K562 (cell line): ENCODE results near the gene CYP2C18. TPM values are rescaled to one million over a fixed set of nuclear protein-coding genes. Genes with fewer than 3 reads are reported as not detected.

ENCODE experiments used
- ATAC-seq: fragments of 200-7000 bp; cut with Tn5 transposase; 3 replicates; pipeline ENCODE4 v1.9.1; 2020; ENCODE audit warnings: moderate library complexity
- BruUV-seq: library from RNA; stranded (reverse); fragments of 400-500 nt; replicated peaks from 2 replicates; lab custom pipeline; 2021; lab: Mats Ljungman, UMichigan
- CTCF ChIA-PET: fragments of 300-600 bp; formaldehyde crosslinking; extraction: SDS; loops from one replicate; lab custom pipeline; 2021; ENCODE audit warnings: low intra/inter-chr PET ratio; lab: Yijun Ruan, JAX
- POLR2A ChIA-PET: fragments of 300-600, 350-650 bp; sonication (Branson Sonifier 250); formaldehyde crosslinking; extraction: SDS; loops from one replicate; lab custom pipeline; 2021; ENCODE audit warnings: antibody characterized with exemption, inconsistent platforms; lab: Yijun Ruan, JAX
- DNase-seq, 4 experiments: peaks; one replicate each; pipeline versions ENCODE4 v3.0.0 to v3.0.0-alpha.2; 2011 to 2018; ENCODE audit warnings: low spot score in 3 of 4, mixed read lengths in 3 of 4; ENCODE audit errors: extremely low read depth in 1 of 4
- FAIRE-seq: peaks from 2 replicates; lab custom pipeline; 2011; peaks lifted over from hg19 to GRCh38; lab: Jason Lieb, UNC
- H2AFZ ChIP-seq: 2 replicates; pipeline ENCODE4 v1.6.0; 2011; ENCODE audit warnings: low read depth, low read length, control low read depth, inconsistent platforms
- H3K27ac ChIP-seq: fragments of 200-600 bp; 3 replicates; pipeline ENCODE4 v1.8.0; 2011; ENCODE audit warnings: low read depth, mild to moderate bottlenecking, control low read depth, inconsistent platforms, low read length, moderate library complexity, mixed read lengths; ENCODE audit errors: extremely low read depth
- H3K27me3 ChIP-seq, 2 experiments: fragments of 300-600 bp in 1 of 2; 2 replicates in 1 of 2; 3 replicates in 1 of 2; pipeline versions ENCODE4 v1.6.0 to v1.8.0; 2011; ENCODE audit warnings: inconsistent platforms in 2 of 2, low read length in 2 of 2, mild to moderate bottlenecking in 1 of 2, mixed read lengths in 1 of 2, moderate library complexity in 1 of 2; ENCODE audit not compliant: control insufficient read depth in 2 of 2, insufficient read depth in 2 of 2
- H3K36me3 ChIP-seq: fragments of 300-600 bp; 3 replicates; pipeline ENCODE4 v1.8.0; 2011; ENCODE audit warnings: mild to moderate bottlenecking, low read length, inconsistent platforms; ENCODE audit not compliant: control insufficient read depth, insufficient read depth
- H3K4me1 ChIP-seq, 2 experiments: fragments of 200-600 bp in 1 of 2; replicated peaks in 1 of 2; 2 replicates in 1 of 2; 3 replicates in 1 of 2; pipeline versions ENCODE4 v1.5.1 to v1.8.0; 2011; ENCODE audit warnings: inconsistent platforms in 2 of 2, low read length in 2 of 2, mild to moderate bottlenecking in 1 of 2, mixed read lengths in 1 of 2, moderate library complexity in 1 of 2; ENCODE audit not compliant: control insufficient read depth in 2 of 2, insufficient read depth in 2 of 2
- H3K4me2 ChIP-seq: 2 replicates; pipeline ENCODE4 v1.6.1; 2011; ENCODE audit warnings: low read length, control low read depth, inconsistent platforms, mixed read lengths; ENCODE audit not compliant: insufficient read depth
- H3K4me3 ChIP-seq: fragments of 200-600 bp; sonication (generic), shearing (Covaris generic); 2 replicates; pipeline ENCODE4 v1.5.1; 2016; ENCODE audit warnings: control low read depth, inconsistent platforms
- H3K79me2 ChIP-seq: fragments of 200-600 bp; 3 replicates; pipeline ENCODE4 v1.8.0; 2011; ENCODE audit warnings: low read length, inconsistent platforms; ENCODE audit not compliant: control insufficient read depth, insufficient read depth
- H3K9ac ChIP-seq, 2 experiments: 2 replicates each; pipeline versions ENCODE4 v1.6.0 to v1.6.1; 2011; ENCODE audit warnings: low read depth in 2 of 2, low read length in 2 of 2, control low read depth in 1 of 2, inconsistent platforms in 1 of 2, mild to moderate bottlenecking in 1 of 2, mixed read lengths in 1 of 2; ENCODE audit not compliant: insufficient read depth in 1 of 2
- H3K9me1 ChIP-seq: one replicate; pipeline ENCODE4 v1.6.0; 2011; ENCODE audit warnings: inconsistent platforms, mild to moderate bottlenecking, low read length, moderate library complexity; ENCODE audit not compliant: control insufficient read depth, insufficient read depth
- H3K9me3 ChIP-seq: replicated peaks from 2 replicates; pipeline ENCODE4 v1.5.1; 2011; ENCODE audit warnings: low read depth, low read length, inconsistent platforms; ENCODE audit not compliant: control insufficient read depth, insufficient read depth
- H4K20me1 ChIP-seq: replicated peaks from 2 replicates; pipeline ENCODE4 v1.6.1; 2011; ENCODE audit warnings: low read length, inconsistent platforms, mixed read lengths; ENCODE audit not compliant: control insufficient read depth, insufficient read depth
- FOXO4 ChIP-seq: fragments of 450-650 bp; formaldehyde crosslinking; IDR thresholded peaks from 2 replicates; pipeline ENCODE4 v1.4.0; 2020; ENCODE audit warnings: mild to moderate bottlenecking, moderate library complexity
- HINFP ChIP-seq: fragments of 450-650 bp; conservative IDR thresholded peaks from 2 replicates; pipeline ENCODE4 v1.6.1; 2016; ENCODE audit warnings: missing genetic modification characterization, low read depth, mild to moderate bottlenecking, control low read depth, missing compliant biosample characterization
- HNRNPL ChIP-seq: fragments of 200-400 bp; formaldehyde crosslinking; IDR thresholded peaks from 2 replicates; pipeline ENCODE4 v1.6.1; 2017; ENCODE audit warnings: low read depth, mild to moderate bottlenecking, low read length
- HSF4 ChIP-seq: fragments of 250-450 bp; sonication (Bioruptor Pico); IDR thresholded peaks from 2 replicates; pipeline ENCODE4 v2.1.2; 2022; ENCODE audit warnings: mild to moderate bottlenecking, moderate library complexity, borderline replicate concordance
- ZKSCAN1 ChIP-seq: fragments of 150-350 bp; IDR thresholded peaks from 2 replicates; pipeline ENCODE4 v1.6.1; 2016; ENCODE audit warnings: low read depth, low read length
- ZNF655 ChIP-seq: fragments of 250-450 bp; sonication (Bioruptor Pico); IDR thresholded peaks from 2 replicates; pipeline ENCODE4 v1.5.0; 2021
- WGBS: fragments of 100-300 bp; shearing (Covaris generic); methylation state at CpG from one replicate; pipeline ENCODE4 v1.1.6; 2016; ENCODE audit warnings: low coverage, mixed read lengths; ENCODE audit not compliant: insufficient coverage; ENCODE audit errors: missing lambda C conversion rate; 5-methylcytosine and 5-hydroxymethylcytosine counted together
- in situ Hi-C: fragments of 300-500 bp; cut with MboI; formaldehyde crosslinking; loops from 4 replicates; pipeline ENCODE4 v1.15.0; 2018; ENCODE audit warnings: inconsistent platforms, mixed read lengths
- intact Hi-C: fragments of 100-400 bp; cut with micrococcal nuclease; formaldehyde crosslinking; loops from 2 replicates; pipeline ENCODE4 v1.14.2; 2022
- polyA plus RNA-seq, 8 experiments: library from polyadenylated mRNA; depleted of rRNA in 4 of 8; stranded (reverse) in 5 of 8; unstranded in 3 of 8; fragments of >200 nt; fragmentation: Nextera tagmentation in 2 of 8; fragmentation: Illumina TruSeq in 1 of 8; extraction: Ambion mirVana in 2 of 8; extraction: Trizol in 1 of 8; gene quantifications; 2 replicates each; pipeline versions ENCODE4 v1.2.1 to v1.2.3, GENCODE V29; 2011 to 2014; ENCODE audit warnings: inconsistent platforms in 1 of 8, missing spikeins in 1 of 8
- total RNA-seq, 7 experiments: library from RNA; depleted of rRNA in 6 of 7; stranded (reverse); fragments of >200 nt in 6 of 7; fragmentation: Illumina TruSeq in 2 of 7; extraction: Trizol in 2 of 7; gene quantifications; 2 replicates each; pipeline versions ENCODE4 v1.2.1 to v1.2.3, GENCODE V29; 2011 to 2021; ENCODE audit warnings: low replicate concordance in 1 of 7
- TF ChIP-seq, protein P1 (sequence below): fragments of 250-450 bp; sonication (Bioruptor Pico); IDR thresholded peaks from 2 replicates; pipeline ENCODE4 v1.6.1; 2021; ENCODE audit warnings: mild to moderate bottlenecking

CYP2C18 gene
- total and polyA plus RNA-seq, 9 of the 15 experiments (the other 6 are each of a cell fraction or from before 2014, with no cell fraction given), result not detected

GRCh38 chr10:94757916-94758315 lies 74.4 kb downstream of the CYP2C18 start:
- ATAC-seq (no peak), DNase-seq (no peak), FAIRE-seq (no peak)
- POLR2A ChIA-PET, result no interaction called here
- 0% methylated on average over 2 of the region's 2 CpGs for WGBS
- Histone ChIP-seq H3K79me2 (no peaks in the 10 kb centered on the region), H3K27ac (no peak overlapping the region), H4K20me1 (no peaks in the 10 kb centered on the region), H3K9me3 (no peaks in the 10 kb centered on the region), H3K4me1 (no peaks in the 10 kb centered on the region), H3K27me3 (no peaks in the 10 kb centered on the region)
- in situ Hi-C loops, result no loop called here
- BruUV-seq, result no TSS peak
- intact Hi-C loops, result no loop called here
- TF ChIP-seq HINFP (no peak), ZKSCAN1 (no peak), HNRNPL (no peak)
- TF ChIP-seq, all 486 proteins: peak for 0
- Histone ChIP-seq H3K9ac (no peak overlapping the region), H3K36me3 (no peaks in the 10 kb centered on the region), H3K9me1 (no peaks in the 10 kb centered on the region), H3K4me3 (no peak overlapping the region), H3K4me2 (no peak overlapping the region), H2AFZ (no peak overlapping the region)
- CTCF ChIA-PET, result no interaction called here

- no peak for ATAC-seq
- Histone ChIP-seq H3K27me3 (no peaks in the 10 kb centered on the region), H3K4me2 (no peak overlapping the region), H3K36me3 (no peaks in the 10 kb centered on the region), H3K4me3 (no peak overlapping the region), H3K9ac (no peak overlapping the region), H2AFZ (no peak overlapping the region), H3K9me3 (no peaks in the 10 kb centered on the region), H4K20me1 (no peaks in the 10 kb centered on the region), H3K9me1 (no peaks in the 10 kb centered on the region), H3K4me1 (no peaks in the 10 kb centered on the region), H3K79me2 (no peaks in the 10 kb centered on the region), H3K27ac (no peak overlapping the region)
- BruUV-seq, result no TSS peak
- no peak for FAIRE-seq
- POLR2A ChIA-PET, result no interaction called here
- TF ChIP-seq HSF4 (CRISPR knock-in tag) (no peak), FOXO4 (no peak), ZNF655 (CRISPR knock-in tag) (no peak)
- TF ChIP-seq, protein P1, sequence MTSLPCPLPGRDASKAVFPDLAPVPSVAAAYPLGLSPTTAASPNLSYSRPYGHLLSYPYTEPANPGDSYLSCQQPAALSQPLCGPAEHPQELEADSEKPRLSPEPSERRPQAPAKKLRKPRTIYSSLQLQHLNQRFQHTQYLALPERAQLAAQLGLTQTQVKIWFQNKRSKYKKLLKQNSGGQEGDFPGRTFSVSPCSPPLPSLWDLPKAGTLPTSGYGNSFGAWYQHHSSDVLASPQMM (CRISPR knock-in tag), result no peak
- in situ Hi-C loops, result no loop called here
- DNase-seq, result no peak
- 0% methylated on average over 2 of the region's 2 CpGs for WGBS
- intact Hi-C loops, result no loop called here
- CTCF ChIA-PET, result no interaction called here
These were observed 77.2 kb downstream of the CYP2C18 start for GRCh38 chr10:94760586-94761178.
